Measurements from ENCODE around the gene ZBTB1.
"Not testable (repeated sequence)": the region's sequence is repeated elsewhere in the genome, so short reads cannot be mapped to it uniquely, and the experiment has no call there.

Gene ZBTB1

DNA sequence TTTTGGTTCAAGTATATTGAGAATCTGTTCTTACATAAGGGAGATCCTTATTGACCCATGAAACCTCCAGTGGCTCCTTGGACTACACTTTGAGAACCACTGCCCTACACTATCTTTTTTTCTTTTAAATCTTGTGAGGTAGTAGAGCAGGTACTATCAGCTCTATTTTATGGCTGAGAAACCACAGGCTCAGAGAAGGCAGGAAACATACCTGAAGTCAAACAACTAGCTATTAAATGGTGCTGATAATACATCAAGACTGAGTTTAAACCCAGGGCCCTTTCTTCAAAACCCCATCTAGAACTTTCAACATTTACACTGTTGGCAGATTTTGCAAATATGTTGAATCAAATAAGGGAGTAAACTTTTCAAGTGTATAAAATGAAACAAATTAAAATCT, 7.8 kb upstream of the ZBTB1 start:
- DNase-seq (ENCODE audit: low read depth): no peak

GRCh38 chr14:64500088-64500487, 4.5 kb upstream of the ZBTB1 start:
- DNase-seq (ENCODE audit: low read depth): no peak

- DNase-seq (ENCODE audit: low read depth): peak; percentile 61
Observed at GRCh38 chr14:64501411-64502171, 3.0 kb upstream of the ZBTB1 start.

GRCh38 chr14:64502456-64502855, 2.1 kb upstream of the ZBTB1 start:
- no peak for DNase-seq (ENCODE audit: low read depth)

- DNase-seq (ENCODE audit: low read depth): no peak
Observed at GRCh38 chr14:64502887-64503433, 1.6 kb upstream of the ZBTB1 start.

- peak; percentile 65 for DNase-seq (ENCODE audit: low read depth)
Observed at GRCh38 chr14:64503434-64504309, 898 bp upstream of the ZBTB1 start, which contains the start of gene ZBTB25. Gene ZBTB25, minus strand, starts transcription at chr14:64503838. Its CDS starts 13,305 bp downstream, at chr14:64490533.

DNA sequence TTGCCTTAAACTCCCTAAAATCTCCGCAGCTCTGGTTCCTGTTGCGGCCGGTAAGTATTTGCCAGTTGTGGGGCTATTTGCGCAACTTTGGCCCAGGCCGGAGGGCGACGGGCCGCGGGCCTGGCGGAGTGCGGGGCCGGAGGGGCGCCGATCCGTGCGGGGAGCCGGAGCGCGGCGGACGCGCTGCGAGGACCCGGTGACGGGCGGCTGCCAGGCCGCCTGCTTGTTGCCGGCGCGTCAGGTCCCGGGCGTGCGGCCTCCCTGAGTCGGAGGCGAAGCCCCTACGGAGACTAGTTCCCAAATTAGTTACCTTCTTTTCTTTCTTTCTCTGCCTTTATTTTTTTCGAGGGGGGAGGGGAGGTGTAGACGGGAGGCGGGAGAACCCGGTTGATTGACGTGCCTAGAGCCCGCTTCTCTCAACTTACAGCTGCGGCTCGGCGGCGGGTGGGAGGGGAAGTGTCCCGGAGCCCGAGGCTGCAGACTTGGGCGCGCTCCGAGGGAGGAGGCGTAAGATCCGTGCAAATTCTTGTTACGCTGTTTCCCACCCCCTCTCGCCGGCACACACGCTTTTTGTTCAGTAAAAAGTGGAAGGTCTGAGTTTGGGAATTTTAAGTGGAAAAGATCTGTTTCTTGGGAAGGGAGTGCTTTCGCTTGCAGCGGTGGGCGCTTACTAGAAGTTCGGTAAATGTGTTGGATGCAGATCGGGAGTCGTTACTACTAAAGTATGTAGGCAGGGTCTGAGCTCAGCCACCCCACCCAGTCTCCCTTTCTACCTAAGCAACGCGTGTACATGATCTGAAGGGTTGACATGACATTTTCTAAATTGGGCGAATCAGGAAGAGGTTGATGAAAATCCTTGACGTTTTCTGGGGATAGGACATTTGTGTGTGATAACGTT, 576 bp downstream of the ZBTB1 start:
- no peak for DNase-seq (ENCODE audit: low read depth)

DNA sequence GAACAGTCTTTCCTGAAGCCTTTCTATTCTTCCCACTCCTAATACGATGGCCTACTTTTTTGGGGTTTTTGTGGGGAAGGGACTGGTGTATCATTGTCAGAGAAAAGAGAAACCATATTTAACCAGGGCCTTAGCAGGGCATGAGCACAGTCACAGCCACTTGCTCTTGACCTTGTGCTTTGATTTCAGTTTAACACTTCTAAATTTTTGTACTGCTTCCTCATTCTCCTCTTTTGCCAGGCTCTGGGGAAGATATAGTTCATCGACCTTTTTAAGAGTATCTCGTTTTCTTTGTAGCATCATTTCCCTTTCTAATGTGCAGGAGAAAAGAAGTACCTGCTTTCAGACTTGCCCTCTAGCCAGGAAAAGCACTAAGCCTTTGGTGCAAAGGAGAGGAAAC, 2.2 kb downstream of the ZBTB1 start:
- DNase-seq (ENCODE audit: low read depth): no peak

GRCh38 chr14:64507376-64508156, 3.0 kb downstream of the ZBTB1 start:
- no peak for DNase-seq (ENCODE audit: low read depth)

DNA sequence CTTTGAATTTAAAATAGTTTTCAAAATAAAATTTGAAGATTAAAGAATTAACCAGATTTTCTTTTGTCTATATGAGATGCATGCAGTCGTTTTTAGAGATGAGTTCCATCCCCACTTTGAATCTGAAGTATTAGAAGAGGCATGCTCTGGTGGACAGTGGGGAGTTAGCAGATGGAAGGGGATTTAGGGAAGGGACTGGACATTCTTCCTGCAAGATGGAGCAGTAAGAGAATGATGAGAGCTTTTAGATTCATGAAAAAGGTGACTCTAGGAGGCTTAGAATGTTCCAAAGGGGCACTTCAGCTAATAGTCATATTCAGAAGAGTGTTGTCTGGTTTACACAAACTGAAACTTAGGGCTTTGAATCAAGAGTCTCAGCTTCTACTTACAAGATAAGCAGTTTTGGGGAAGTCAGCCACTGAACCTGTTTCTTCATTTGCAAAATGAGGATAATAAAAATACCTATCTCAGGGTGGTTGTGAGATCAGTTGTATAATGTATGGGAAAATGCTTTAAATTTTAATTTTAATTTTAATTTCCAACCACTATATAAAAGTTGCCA, 3.7 kb downstream of the ZBTB1 start:
- no peak for DNase-seq (ENCODE audit: low read depth)

GRCh38 chr14:64509036-64509435, 4.5 kb downstream of the ZBTB1 start:
- no peak for DNase-seq (ENCODE audit: low read depth)

- DNase-seq (ENCODE audit: low read depth): no peak
Observed at GRCh38 chr14:64510825-64511671, 6.5 kb downstream of the ZBTB1 start.

DNA sequence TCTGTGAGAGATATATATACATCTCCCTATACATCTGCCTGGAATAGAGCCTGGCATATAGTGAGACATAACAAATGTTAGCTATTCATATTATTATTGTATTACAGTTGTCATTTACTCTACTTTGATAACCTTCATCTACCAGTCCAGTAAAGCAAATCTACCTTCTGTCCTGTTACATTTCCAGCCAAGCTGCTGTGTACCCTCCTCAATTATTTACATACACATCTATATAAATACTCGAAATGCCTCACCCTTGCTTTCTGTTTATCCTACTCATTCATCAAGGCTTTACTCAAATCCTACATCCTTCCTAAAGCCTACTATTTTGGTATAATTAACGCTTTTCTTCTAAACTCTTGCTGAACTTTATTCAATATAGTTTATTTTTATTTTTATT, 8.7 kb downstream of the ZBTB1 start:
- DNase-seq (ENCODE audit: low read depth): no peak

GRCh38 chr14:64515053-64515452, 10.5 kb downstream of the ZBTB1 start:
- no peak for DNase-seq (ENCODE audit: low read depth)

GRCh38 chr14:64516969-64517368, 12.4 kb downstream of the ZBTB1 start:
- DNase-seq (ENCODE audit: low read depth): no peak

- DNase-seq (ENCODE audit: low read depth): not testable (repeated sequence)
Observed at GRCh38 chr14:64517667-64518066, 13.1 kb downstream of the ZBTB1 start.

DNA sequence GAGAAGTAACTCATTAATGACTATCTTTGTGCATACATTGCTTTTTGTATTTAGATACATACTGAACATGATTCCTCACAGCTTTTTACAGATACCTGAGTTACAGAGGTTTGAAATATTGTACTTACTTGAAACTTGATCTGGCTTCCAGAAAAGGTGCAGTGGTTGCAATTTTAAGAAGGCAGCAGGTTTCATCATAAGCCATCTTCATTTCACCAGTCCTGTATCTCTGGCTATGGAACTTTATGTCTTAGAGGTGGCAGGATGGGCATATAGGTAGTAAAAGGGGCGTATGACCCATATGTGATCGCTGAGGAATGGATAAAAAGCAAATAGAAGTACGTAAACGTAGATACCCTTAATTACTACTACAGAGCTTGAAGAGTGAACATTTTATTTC, 13.7 kb downstream of the ZBTB1 start:
- DNase-seq (ENCODE audit: low read depth): no peak

- DNase-seq (ENCODE audit: low read depth): no peak
Observed at GRCh38 chr14:64520699-64521098, 16.1 kb downstream of the ZBTB1 start.

DNA sequence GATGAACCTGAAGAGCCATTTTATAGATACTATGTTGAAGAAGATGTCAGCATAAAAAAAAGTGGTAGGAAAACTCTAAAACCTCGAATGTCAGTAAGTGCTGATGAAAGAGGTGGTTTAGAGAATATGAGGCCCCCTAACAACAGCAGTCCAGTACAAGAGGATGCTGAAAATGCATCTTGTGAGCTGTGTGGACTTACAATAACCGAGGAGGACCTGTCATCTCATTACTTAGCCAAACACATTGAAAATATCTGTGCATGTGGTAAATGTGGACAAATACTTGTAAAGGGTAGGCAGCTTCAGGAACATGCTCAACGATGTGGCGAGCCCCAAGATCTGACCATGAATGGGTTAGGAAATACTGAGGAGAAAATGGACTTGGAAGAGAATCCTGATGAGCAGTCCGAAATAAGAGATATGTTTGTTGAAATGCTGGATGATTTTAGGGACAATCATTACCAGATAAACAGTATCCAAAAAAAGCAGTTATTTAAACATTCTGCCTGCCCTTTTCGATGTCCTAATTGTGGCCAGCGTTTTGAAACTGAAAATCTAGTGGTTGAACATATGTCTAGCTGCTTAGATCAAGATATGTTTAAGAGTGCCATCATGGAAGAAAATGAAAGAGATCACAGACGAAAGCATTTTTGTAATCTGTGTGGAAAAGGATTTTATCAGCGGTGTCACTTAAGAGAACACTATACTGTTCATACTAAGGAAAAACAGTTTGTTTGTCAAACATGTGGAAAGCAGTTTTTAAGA, 18.2 kb downstream of the ZBTB1 start:
- no peak for DNase-seq (ENCODE audit: low read depth)

All from GM04503 (cell line).